ENCODE results near the gene C10orf95.

The C10orf95 gene

GRCh38 chr10:102413806-102414561, 37.4 kb downstream of the C10orf95 start:
- DNase-seq: no peak

GRCh38 chr10:102413053-102413705, 38.2 kb downstream of the C10orf95 start:
- peak; percentile 57 for DNase-seq

GRCh38 chr10:102412293-102412692, 39.0 kb downstream of the C10orf95 start:
- no peak for DNase-seq

GRCh38 chr10:102411341-102412255, 39.7 kb downstream of the C10orf95 start:
- no peak for DNase-seq

GRCh38 chr10:102410429-102411073, 40.8 kb downstream of the C10orf95 start:
- DNase-seq: peak; percentile 53

- DNase-seq: no peak
These were observed 41.5 kb downstream of the C10orf95 start for GRCh38 chr10:102409604-102410428.

GRCh38 chr10:102408728-102409603, 42.4 kb downstream of the C10orf95 start:
- DNase-seq: peak; percentile 71

- no peak for DNase-seq
These were observed 43.1 kb downstream of the C10orf95 start for GRCh38 chr10:102408131-102408727.

GRCh38 chr10:102407425-102408130, 43.8 kb downstream of the C10orf95 start:
- no peak for DNase-seq

GRCh38 chr10:102406815-102407214, 44.5 kb downstream of the C10orf95 start:
- no peak for DNase-seq

GRCh38 chr10:102405632-102406031, 45.7 kb downstream of the C10orf95 start:
- DNase-seq: no peak

- no peak for DNase-seq
These were observed 46.2 kb downstream of the C10orf95 start for GRCh38 chr10:102405108-102405571.

- no peak for DNase-seq
These were observed 46.8 kb downstream of the C10orf95 start for GRCh38 chr10:102404361-102405107.

- DNase-seq: no peak
These were observed 48.2 kb downstream of the C10orf95 start for GRCh38 chr10:102403115-102403514.

GRCh38 chr10:102402512-102402896, 48.8 kb downstream of the C10orf95 start:
- DNase-seq: no peak

- no peak for DNase-seq
These were observed 49.4 kb downstream of the C10orf95 start for GRCh38 chr10:102401735-102402511.

GRCh38 chr10:102401342-102401654, 50.0 kb downstream of the C10orf95 start:
- DNase-seq: no peak

All from CD4-positive, alpha-beta T cell treated with Interferon gamma for 1 hour (primary cell).